Measurements from ENCODE around the gene SLC13A2.

The SLC13A2 gene

GRCh38 chr17:28492352-28493310 lies 19.2 kb downstream of the SLC13A2 start:
- DNase-seq (ENCODE audit: low read depth): no peak

DNA sequence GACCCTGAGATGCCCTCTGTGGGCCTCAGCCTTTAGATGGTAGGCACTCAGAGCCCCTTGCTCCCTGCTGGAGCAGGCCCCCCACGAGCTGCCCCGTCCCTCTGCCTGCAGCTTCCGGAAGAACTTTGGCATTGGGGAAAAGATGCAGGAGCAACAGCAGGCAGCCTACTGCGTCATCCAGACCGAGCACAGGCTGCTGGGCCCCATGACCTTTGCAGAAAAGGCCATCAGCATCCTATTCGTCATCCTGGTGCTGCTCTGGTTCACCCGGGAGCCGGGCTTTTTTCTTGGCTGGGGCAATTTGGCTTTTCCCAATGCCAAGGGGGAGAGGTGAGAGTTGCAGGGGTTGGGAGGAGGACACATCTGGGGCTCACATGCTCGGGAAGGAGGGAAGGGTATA lies 20.0 kb downstream of the SLC13A2 start:
- DNase-seq (ENCODE audit: low read depth): peak; percentile 2

GRCh38 chr17:28494445-28495188 lies 21.2 kb downstream of the SLC13A2 start:
- peak; percentile 40 for DNase-seq (ENCODE audit: low read depth)

DNA sequence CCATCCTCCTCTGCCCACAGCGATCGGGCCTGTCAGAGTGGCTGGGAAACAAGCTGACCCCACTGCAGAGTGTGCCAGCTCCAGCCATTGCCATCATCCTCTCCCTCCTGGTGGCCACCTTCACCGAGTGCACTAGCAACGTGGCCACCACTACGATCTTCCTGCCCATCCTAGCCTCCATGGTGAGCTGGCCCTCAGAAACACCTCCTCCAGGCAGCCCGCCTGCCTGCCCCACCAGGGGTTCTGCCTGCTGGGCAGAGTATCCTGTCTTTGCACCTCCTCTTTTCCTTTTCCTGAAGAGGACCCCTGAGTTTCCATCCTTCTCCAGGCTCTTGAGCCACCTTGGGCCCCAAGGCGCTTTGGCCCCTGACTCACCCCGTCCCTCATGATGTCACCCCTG lies 22.2 kb downstream of the SLC13A2 start:
- no peak for DNase-seq (ENCODE audit: low read depth)

GRCh38 chr17:28497931-28498330 lies 24.5 kb downstream of the SLC13A2 start:
- DNase-seq (ENCODE audit: low read depth): no peak

GRCh38 chr17:28498652-28499363 lies 25.4 kb downstream of the SLC13A2 start:
- no peak for DNase-seq (ENCODE audit: low read depth)

DNA sequence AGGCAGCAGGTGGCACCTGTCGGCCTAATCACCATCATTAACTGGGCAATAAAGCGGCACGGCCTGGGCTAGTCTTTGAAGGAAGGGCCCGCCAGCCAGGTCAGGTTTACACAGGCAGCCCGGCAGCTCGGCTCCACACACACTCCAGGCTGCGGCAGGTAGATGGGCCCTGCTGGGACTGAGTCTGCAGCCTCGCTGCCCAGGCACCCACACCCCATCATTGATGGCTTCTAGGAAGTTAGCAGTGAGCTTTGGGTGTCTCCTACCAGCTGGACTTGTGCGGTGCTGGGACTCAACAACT lies 25.9 kb downstream of the SLC13A2 start:
- DNase-seq (ENCODE audit: low read depth): no peak

DNA sequence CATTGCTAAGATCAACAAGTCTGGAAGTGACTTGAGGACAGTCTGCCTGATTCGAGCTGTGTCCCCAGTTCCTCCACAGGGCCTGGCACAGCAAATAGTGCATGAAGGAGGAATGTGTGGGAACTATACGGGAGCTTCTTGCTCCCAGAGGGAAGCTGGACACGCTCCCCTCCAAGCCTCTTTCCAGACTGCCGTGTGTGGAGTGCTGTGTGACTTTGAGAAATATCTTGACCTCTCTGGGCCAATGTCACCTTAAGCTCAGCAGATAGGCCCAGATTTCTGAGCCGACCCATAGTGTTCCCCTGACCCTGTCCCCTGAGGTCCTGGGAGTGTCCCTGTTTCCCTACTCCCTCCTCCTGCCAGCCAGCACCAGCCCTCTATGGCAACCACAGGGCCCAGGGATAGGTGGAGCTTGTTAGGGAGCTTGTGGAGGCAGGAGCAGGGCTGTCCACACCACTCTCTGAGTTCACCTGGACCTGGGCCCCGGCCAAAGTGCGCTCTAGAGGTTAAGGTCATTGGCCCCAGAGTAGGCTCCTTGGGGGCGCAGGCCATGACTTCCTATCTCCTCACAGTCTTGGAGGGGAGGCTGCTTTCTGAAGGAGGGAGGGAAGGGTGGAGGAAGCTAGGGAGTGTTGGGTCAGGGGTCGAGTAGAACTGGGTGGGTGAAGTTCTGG lies 26.4 kb downstream of the SLC13A2 start:
- DNase-seq (ENCODE audit: low read depth): no peak

GRCh38 chr17:28500712-28501379 lies 27.4 kb downstream of the SLC13A2 start:
- no peak for DNase-seq (ENCODE audit: low read depth)

- DNase-seq (ENCODE audit: low read depth): no peak
These were observed 28.2 kb downstream of the SLC13A2 start for GRCh38 chr17:28501421-28502284.

- DNase-seq (ENCODE audit: low read depth): no peak
These were observed 30.0 kb downstream of the SLC13A2 start for GRCh38 chr17:28503420-28503819.

GRCh38 chr17:28505986-28506665 lies 32.7 kb downstream of the SLC13A2 start, which contains the start of gene FOXN1:
TSS of gene FOXN1 (plus strand) at chr17:28506348. CDS start at chr17:28523970, 17,622 bp downstream.
- no peak for DNase-seq (ENCODE audit: low read depth)

- no peak for DNase-seq (ENCODE audit: low read depth)
These were observed 33.5 kb downstream of the SLC13A2 start for GRCh38 chr17:28506763-28507487.

GRCh38 chr17:28507567-28508203 lies 34.2 kb downstream of the SLC13A2 start:
- no peak for DNase-seq (ENCODE audit: low read depth)

- DNase-seq (ENCODE audit: low read depth): no peak
These were observed 34.8 kb downstream of the SLC13A2 start for GRCh38 chr17:28508211-28508724.

- DNase-seq (ENCODE audit: low read depth): no peak
These were observed 36.3 kb downstream of the SLC13A2 start for GRCh38 chr17:28509789-28510188.

GRCh38 chr17:28511858-28512461 lies 38.5 kb downstream of the SLC13A2 start:
- DNase-seq (ENCODE audit: low read depth): no peak

DNA sequence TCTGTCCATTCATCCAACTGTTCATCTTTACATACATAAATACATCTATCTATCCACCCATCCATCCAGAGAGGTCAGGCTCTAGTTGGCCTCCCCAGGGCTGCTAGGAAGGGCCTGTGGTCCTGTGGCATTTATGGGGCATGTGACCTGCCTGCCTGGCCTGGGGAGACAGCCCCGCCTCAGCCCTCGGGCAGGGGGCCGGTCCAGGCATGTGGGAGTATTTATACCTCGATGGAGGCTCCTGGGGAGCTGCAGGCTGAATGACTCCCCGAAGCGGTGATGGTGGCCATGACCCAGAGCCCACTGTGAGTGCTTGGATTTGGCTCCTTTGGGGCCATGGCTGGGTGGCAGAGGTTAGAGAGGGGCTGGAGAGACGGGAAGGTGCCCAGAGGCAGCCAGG lies 40.0 kb downstream of the SLC13A2 start:
- DNase-seq (ENCODE audit: low read depth): no peak

Data from GM04504 (cell line).